NCI-H2171 treated with DMSO at 0.1 percent for 48 hours (cell line): ENCODE results near the gene PSD2.

Experiments used
- DNase-seq: peaks from one replicate; lab custom pipeline; 2025; lab: John Stamatoyannopoulos, UW

The PSD2 gene

GRCh38 chr5:139880416-139881142 is 85.0 kb downstream of the PSD2 start:
- DNase-seq: no peak

GRCh38 chr5:139881143-139881733 is 85.6 kb downstream of the PSD2 start:
- DNase-seq: no peak

- no peak for DNase-seq
Observed at GRCh38 chr5:139882316-139882715, 86.7 kb downstream of the PSD2 start.

- peak; percentile 79 for DNase-seq
Observed at GRCh38 chr5:139882961-139883539, 87.4 kb downstream of the PSD2 start.

- DNase-seq: no peak
Observed at GRCh38 chr5:139884144-139884543, 88.5 kb downstream of the PSD2 start.

- DNase-seq: no peak
Observed at GRCh38 chr5:139884734-139885133, 89.1 kb downstream of the PSD2 start.

GRCh38 chr5:139885172-139885856 is 89.7 kb downstream of the PSD2 start:
- DNase-seq: no peak

- no peak for DNase-seq
Observed at GRCh38 chr5:139885857-139886208, 90.2 kb downstream of the PSD2 start.

GRCh38 chr5:139886213-139886612 is 90.6 kb downstream of the PSD2 start:
- DNase-seq: no peak

GRCh38 chr5:139888370-139888769 is 92.8 kb downstream of the PSD2 start:
- no peak for DNase-seq

- no peak for DNase-seq
Observed at GRCh38 chr5:139889410-139889809, 93.8 kb downstream of the PSD2 start.

GRCh38 chr5:139893873-139894272 is 98.3 kb downstream of the PSD2 start:
- DNase-seq: no peak
